Measurements from ENCODE around the gene ATG3.

The ATG3 gene

GRCh38 chr3:112579697-112580096, 17.9 kb upstream of the ATG3 start:
- POLR2A ChIA-PET: no interaction called here

DNA sequence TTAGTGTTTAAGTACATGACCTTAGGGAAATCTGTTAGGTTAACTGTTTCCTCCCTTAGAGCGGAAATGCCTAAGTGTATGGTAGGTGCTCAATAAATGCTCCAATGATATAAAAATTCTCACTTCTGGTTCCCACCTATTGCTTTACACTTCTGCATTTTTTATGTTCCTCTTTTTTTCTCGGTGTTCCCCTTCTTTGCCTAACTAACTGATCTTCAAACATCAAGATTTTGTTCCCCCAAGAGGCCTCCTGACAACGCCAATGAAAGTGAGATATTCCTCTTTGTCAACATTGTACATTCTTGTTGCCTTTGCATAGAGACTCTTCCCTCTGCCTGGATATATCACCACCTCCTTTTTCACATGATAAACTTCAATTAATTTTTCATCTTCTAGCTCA, 17.5 kb upstream of the ATG3 start:
- H3K4me1 ChIP-seq (ENCODE audit: control insufficient read depth, insufficient read depth, low read length): no peaks in the 10 kb centered on the region
- POLR2A ChIA-PET: no interaction called here
- no peak overlapping the region for H3K27ac ChIP-seq (ENCODE audit: extremely low read depth, low read depth, low read length)
- H3K9me3 ChIP-seq (ENCODE audit: control insufficient read depth, insufficient read depth, low read depth, low read length): no peaks in the 10 kb centered on the region
- H3K4me3 ChIP-seq (ENCODE audit: low read depth, low read length): no peak overlapping the region
- CTCF ChIA-PET: interaction anchor here (0.7 to 1.8 kb wide), 3 partner anchors 56 to 719 kb away, joined by 5 to 6 read pairs (median 5); no protein-coding TSS in a partner anchor
- H3K36me3 ChIP-seq (ENCODE audit: control insufficient read depth in 2 of 2, insufficient read depth in 1 of 2, low read length in 2 of 2): peaks cover 0 to 37% of the 10 kb centered on the region in 2 experiments; a peak in 2 of 3 replicates
- TF ChIP-seq ZNF19 (tag by site-specific recombination; IDR thresholded peaks at IDR 0.05; ENCODE audit: low read depth) (no peak), ZNF639 (tag by site-specific recombination; IDR thresholded peaks at IDR 0.05) (no peak), ZNF501 (tag by site-specific recombination; IDR thresholded peaks at IDR 0.05) (no peak), ZNF2 (tag by site-specific recombination; IDR thresholded peaks at IDR 0.05) (no peak), KLF8 (tag by site-specific recombination; IDR thresholded peaks at IDR 0.05) (no peak), ZNF202 (tag by site-specific recombination; IDR thresholded peaks at IDR 0.05; ENCODE audit: borderline replicate concordance) (no peak), ZNF777 (tag by site-specific recombination; IDR thresholded peaks at IDR 0.05; ENCODE audit: borderline replicate concordance) (no peak), WT1 (tag by site-specific recombination; IDR thresholded peaks at IDR 0.05) (no peak), ZSCAN16 (tag by site-specific recombination; IDR thresholded peaks at IDR 0.05) (no peak), ZNF654 (tag by site-specific recombination; IDR thresholded peaks at IDR 0.05; ENCODE audit: low read depth) (no peak), ZBTB10 (tag by site-specific recombination; IDR thresholded peaks at IDR 0.05) (no peak), ZSCAN30 (tag by site-specific recombination; IDR thresholded peaks at IDR 0.05) (no peak), ZNF768 (tag by site-specific recombination; IDR thresholded peaks at IDR 0.05) (no peak), ZSCAN5A (tag by site-specific recombination; IDR thresholded peaks at IDR 0.05) (no peak), INSM2 (tag by site-specific recombination; IDR thresholded peaks at IDR 0.05) (no peak), MZF1 (tag by site-specific recombination; IDR thresholded peaks at IDR 0.05; ENCODE audit: borderline replicate concordance) (no peak)
- TF ChIP-seq, protein P1, sequence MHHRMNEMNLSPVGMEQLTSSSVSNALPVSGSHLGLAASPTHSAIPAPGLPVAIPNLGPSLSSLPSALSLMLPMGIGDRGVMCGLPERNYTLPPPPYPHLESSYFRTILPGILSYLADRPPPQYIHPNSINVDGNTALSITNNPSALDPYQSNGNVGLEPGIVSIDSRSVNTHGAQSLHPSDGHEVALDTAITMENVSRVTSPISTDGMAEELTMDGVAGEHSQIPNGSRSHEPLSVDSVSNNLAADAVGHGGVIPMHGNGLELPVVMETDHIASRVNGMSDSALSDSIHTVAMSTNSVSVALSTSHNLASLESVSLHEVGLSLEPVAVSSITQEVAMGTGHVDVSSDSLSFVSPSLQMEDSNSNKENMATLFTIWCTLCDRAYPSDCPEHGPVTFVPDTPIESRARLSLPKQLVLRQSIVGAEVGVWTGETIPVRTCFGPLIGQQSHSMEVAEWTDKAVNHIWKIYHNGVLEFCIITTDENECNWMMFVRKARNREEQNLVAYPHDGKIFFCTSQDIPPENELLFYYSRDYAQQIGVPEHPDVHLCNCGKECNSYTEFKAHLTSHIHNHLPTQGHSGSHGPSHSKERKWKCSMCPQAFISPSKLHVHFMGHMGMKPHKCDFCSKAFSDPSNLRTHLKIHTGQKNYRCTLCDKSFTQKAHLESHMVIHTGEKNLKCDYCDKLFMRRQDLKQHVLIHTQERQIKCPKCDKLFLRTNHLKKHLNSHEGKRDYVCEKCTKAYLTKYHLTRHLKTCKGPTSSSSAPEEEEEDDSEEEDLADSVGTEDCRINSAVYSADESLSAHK (tag by site-specific recombination; IDR thresholded peaks at IDR 0.05): no peak

More at GRCh38 chr3:112579697-112580096, 17.9 kb upstream of the ATG3 start:
- Histone ChIP-seq H3K36me3 (ENCODE audit: control insufficient read depth in 2 of 2, insufficient read depth in 1 of 2, low read length in 2 of 2) (peaks cover 0 to 42% of the 10 kb centered on the region in 2 experiments; a peak in 2 of 3 replicates), H3K27ac (ENCODE audit: extremely low read depth, low read depth, low read length) (no peak overlapping the region), H3K4me3 (ENCODE audit: low read depth, low read length) (no peak overlapping the region), H3K4me1 (ENCODE audit: control insufficient read depth, insufficient read depth, low read length) (no peaks in the 10 kb centered on the region), H3K9me3 (ENCODE audit: control insufficient read depth, insufficient read depth, low read depth, low read length) (no peaks in the 10 kb centered on the region)
- CTCF ChIA-PET: interaction anchor here (0.6 to 1.8 kb wide), 4 partner anchors 48 to 719 kb away, joined by 3 to 5 read pairs (median 4); no protein-coding TSS in a partner anchor
- peak; percentile 60 for TF ChIP-seq ZNF664 (tag by site-specific recombination; IDR thresholded peaks at IDR 0.05)
- TF ChIP-seq, protein P2, sequence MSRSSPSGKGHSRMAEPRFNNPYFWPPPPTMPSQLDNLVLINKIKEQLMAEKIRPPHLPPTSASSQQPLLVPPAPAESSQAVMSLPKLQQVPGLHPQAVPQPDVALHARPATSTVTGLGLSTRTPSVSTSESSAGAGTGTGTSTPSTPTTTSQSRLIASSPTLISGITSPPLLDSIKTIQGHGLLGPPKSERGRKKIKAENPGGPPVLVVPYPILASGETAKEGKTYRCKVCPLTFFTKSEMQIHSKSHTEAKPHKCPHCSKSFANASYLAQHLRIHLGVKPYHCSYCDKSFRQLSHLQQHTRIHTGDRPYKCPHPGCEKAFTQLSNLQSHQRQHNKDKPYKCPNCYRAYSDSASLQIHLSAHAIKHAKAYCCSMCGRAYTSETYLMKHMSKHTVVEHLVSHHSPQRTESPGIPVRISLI (tag by site-specific recombination; IDR thresholded peaks at IDR 0.05): no peak
- TF ChIP-seq ZNF843 (tag by site-specific recombination; IDR thresholded peaks at IDR 0.05): no peak
